Upper lobe of left lung (tissue), 6 donors: ENCODE data around the gene KCNK3. TPM values are rescaled to one million over a fixed set of nuclear protein-coding genes. Genes with fewer than 3 reads are reported as not detected.
A peak's percentile ranks its signal among the peaks of the same experiment; 100 is the strongest.
"Not testable (repeated sequence)": the region's sequence is repeated elsewhere in the genome, so short reads cannot be mapped to it uniquely, and the experiment has no call there.

ENCODE experiments used
- ATAC-seq, 2 donors: fragments of 200-7000 bp; cut with Tn5 transposase; one replicate each; pipeline ENCODE4 v1.9.1; 2022; ENCODE audit warnings: mild to moderate bottlenecking in 2 of 2, moderate library complexity in 2 of 2; ENCODE audit not compliant: low FRiP score in 2 of 2
- DNase-seq, 2 donors: peaks; one replicate each; pipeline ENCODE4 v3.0.0-alpha.2; 2019 to 2020
- H3K27ac ChIP-seq, 4 donors: fragments of 200-600 bp; sonication (generic); one replicate each; pipeline ENCODE4 v1.5.1; 2016 to 2019
- H3K27me3 ChIP-seq, 4 donors: fragments of 200-600 bp; sonication (generic); one replicate each; pipeline ENCODE4 v1.5.1; 2017 to 2019
- H3K36me3 ChIP-seq, 4 donors: fragments of 200-600 bp; sonication (generic); one replicate each; pipeline ENCODE4 v1.5.1; 2016 to 2019
- H3K4me1 ChIP-seq, 4 donors: fragments of 200-600 bp; sonication (generic); one replicate each; pipeline ENCODE4 v1.5.1; 2018 to 2019
- H3K4me3 ChIP-seq, 4 donors: fragments of 200-600 bp; sonication (generic); one replicate each; pipeline ENCODE4 v1.5.1; 2017 to 2019; ENCODE audit warnings: mild to moderate bottlenecking in 2 of 4, moderate library complexity in 1 of 4
- H3K9me3 ChIP-seq, 4 donors: fragments of 200-600 bp; sonication (generic); one replicate each; pipeline ENCODE4 v1.5.1; 2018 to 2019
- EP300 ChIP-seq, 4 donors: sonication (generic); formaldehyde crosslinking; IDR thresholded peaks; one replicate each; pipeline ENCODE4 v1.5.1; 2017; ENCODE audit warnings: antibody characterized with exemption in 4 of 4, control low read depth in 2 of 4
- POLR2A ChIP-seq, 4 donors: fragments of 450-650 bp; IDR thresholded peaks; one replicate each; pipeline ENCODE4 v1.5.1; 2016 to 2017; ENCODE audit warnings: antibody characterized with exemption in 4 of 4, mild to moderate bottlenecking in 2 of 4
- POLR2AphosphoS5 ChIP-seq, 2 donors: sonication (generic); formaldehyde crosslinking; IDR thresholded peaks; one replicate each; pipeline ENCODE4 v1.5.1; 2017; ENCODE audit warnings: antibody characterized with exemption in 2 of 2
- WGBS, 2 donors: methylation state at CpG; one replicate each; pipeline ENCODE4 v1.1.5; 2017 to 2018; 5-methylcytosine and 5-hydroxymethylcytosine counted together
- total RNA-seq, 6 donors: library from RNA; depleted of rRNA in 4 of 6; stranded (reverse); fragments of >200 nt in 4 of 6; gene quantifications; one replicate each; pipeline versions ENCODE4 v1.1.0 to v1.2.1, GENCODE V29; 2016 to 2021
- TF ChIP-seq, protein P1 (sequence below), 6 experiments: fragments of 450-650 bp in 4 of 6; fragments of 200-600 bp in 2 of 6; sonication (generic) in 2 of 6; IDR thresholded peaks; one replicate each; pipeline ENCODE4 v1.5.1; 2016 to 2019; ENCODE audit warnings: antibody characterized with exemption in 6 of 6
- donor health status: DM: no; HTN: no; CAD: no; lungs with moderate emphysema.
- donor health status: DM: no; HTN: yes; CAD: no; lungs with severe emphysema.

KCNK3 gene
- total RNA-seq, 6 donors from 2014 or later: 3.0 to 36.1 (median 17.5) TPM

DNA sequence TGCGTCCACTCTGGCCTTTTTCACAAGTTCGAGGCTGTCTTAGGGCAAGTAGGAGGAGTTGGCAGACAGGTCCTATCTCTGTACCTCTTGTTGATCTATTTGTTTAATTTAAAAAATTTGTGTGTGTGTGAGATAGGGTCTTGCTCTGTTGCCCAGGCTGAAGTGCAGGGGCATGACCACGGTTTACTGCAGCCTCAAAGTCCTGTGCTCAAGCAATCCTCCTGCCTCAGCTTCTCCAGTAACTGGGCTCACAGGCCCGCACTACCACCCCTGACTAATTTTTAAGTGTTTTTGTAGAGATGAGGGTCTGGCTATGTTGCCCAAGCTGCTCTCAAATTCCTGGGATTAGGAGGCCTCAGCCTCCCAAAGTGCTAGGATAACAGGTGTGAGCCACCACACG, 67.3 kb downstream of the KCNK3 start:
- no peaks in the 10 kb centered on the region for H3K36me3 ChIP-seq
- H3K27me3 ChIP-seq: no peaks in the 10 kb centered on the region
- peaks cover 19 to 28% (median 23%) of the 10 kb centered on the region in 4 donors for H3K4me1 ChIP-seq
- WGBS, 2 donors: 90 to 91% methylated on average over 5 of the region's 5 CpGs
- DNase-seq (no peak), ATAC-seq (no peak)
- TF ChIP-seq, protein P1, sequence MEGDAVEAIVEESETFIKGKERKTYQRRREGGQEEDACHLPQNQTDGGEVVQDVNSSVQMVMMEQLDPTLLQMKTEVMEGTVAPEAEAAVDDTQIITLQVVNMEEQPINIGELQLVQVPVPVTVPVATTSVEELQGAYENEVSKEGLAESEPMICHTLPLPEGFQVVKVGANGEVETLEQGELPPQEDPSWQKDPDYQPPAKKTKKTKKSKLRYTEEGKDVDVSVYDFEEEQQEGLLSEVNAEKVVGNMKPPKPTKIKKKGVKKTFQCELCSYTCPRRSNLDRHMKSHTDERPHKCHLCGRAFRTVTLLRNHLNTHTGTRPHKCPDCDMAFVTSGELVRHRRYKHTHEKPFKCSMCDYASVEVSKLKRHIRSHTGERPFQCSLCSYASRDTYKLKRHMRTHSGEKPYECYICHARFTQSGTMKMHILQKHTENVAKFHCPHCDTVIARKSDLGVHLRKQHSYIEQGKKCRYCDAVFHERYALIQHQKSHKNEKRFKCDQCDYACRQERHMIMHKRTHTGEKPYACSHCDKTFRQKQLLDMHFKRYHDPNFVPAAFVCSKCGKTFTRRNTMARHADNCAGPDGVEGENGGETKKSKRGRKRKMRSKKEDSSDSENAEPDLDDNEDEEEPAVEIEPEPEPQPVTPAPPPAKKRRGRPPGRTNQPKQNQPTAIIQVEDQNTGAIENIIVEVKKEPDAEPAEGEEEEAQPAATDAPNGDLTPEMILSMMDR (IDR thresholded peaks at IDR 0.05): no peak
- no peak for TF ChIP-seq POLR2A (IDR thresholded peaks at IDR 0.05)
- no peak for TF ChIP-seq EP300 (IDR thresholded peaks at IDR 0.05)
- no peak for TF ChIP-seq POLR2AphosphoS5 (IDR thresholded peaks at IDR 0.05)
- H3K4me3 ChIP-seq: no peak overlapping the region
- no peaks in the 10 kb centered on the region for H3K9me3 ChIP-seq
- no peak overlapping the region for H3K27ac ChIP-seq

DNA sequence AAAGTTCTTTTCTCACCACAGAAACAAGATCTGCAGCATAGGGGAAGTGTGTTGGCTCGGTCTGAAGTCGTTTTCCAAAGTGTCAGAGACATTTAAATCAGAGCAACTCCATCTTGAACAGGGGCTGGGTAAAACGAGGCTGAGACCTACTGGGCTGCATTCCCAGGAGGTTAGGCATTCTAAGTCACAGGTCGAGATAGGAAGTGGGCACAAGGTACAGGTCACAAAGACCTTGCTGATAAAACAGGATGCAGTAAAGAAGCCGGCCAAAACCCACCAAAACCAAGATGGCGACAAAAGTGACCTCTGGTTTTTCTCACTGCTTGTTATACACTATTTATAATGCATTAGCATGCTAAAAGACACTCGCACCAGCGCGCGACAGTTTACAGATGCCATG, 68.5 kb downstream of the KCNK3 start:
- not testable (repeated sequence) for H3K9me3 ChIP-seq, H3K36me3 ChIP-seq, H3K27me3 ChIP-seq, H3K27ac ChIP-seq, DNase-seq, ATAC-seq, H3K4me3 ChIP-seq
- WGBS, 2 donors: 83 to 86% methylated on average over 10 of the region's 10 CpGs
- peaks cover 27 to 40% (median 33%) of the 10 kb centered on the region in 4 donors for H3K4me1 ChIP-seq

DNA sequence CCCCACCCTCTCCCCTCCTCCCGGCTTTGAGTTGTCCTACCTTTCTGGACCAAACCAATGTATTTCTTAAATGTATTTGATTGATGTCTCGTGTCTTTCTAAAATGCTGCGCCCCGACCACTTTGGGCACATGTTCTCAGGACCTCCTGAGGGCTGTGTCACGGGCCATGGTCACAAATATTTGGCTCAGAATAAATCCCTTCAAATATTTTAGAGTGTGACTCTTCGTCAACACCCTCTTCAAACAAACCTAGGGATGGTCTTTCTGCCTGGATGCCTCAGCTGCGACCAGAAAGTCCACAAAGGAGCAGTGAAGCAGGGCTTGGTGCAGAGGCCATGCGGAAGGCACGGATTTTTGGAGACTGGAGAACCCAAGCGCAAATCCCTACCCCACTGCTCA, 70.5 kb downstream of the KCNK3 start:
- TF ChIP-seq POLR2AphosphoS5 (IDR thresholded peaks at IDR 0.05) (no peak), EP300 (IDR thresholded peaks at IDR 0.05) (no peak), POLR2A (IDR thresholded peaks at IDR 0.05) (no peak)
- TF ChIP-seq, protein P1 (IDR thresholded peaks at IDR 0.05): no peak

DNA sequence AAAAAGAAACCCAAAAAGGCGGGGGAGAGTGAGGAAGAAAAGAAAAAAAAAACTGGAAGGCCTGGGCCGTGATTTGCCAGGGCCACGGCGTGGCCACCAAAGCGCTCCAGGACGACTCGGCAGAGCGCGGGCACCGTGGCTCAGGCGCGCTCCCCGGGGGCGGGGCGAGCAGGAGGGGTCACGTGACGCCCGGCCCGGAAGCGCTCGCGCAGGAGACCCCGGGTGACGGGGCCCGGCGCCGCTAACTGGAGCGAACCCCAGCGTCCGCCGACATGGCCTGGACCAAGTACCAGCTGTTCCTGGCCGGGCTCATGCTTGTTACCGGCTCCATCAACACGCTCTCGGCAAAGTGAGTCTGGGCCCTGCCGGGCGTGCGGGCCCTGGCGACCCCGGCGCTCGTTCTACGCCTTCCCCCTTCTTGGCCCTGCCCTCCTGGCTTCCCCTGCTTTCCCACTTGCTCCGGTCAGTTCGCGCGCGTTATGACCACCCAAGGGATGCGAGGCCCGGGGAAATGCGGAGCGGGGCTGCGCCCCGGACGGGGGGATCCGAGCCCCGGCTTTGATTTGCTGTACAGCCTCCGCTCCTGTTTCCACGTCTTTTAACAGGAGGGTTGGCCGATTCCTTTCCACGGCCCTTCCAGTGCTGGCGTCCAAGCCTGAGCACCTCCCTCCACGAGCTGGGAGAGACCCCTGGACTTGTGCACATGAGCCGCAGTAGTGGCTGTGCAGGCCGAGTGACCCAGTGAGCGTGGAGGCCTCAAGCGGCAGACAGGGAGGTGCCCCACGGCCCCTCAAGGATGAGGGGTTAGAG, 71.8 kb downstream of the KCNK3 start, which contains the start of gene SLC35F6:
TSS of gene SLC35F6 (plus strand) at position 207 of the 810 bp plus-strand sequence. CDS start at position 273, 66 bp downstream.
- 0 to 2% methylated on average over 35 to 64 of the region's 68 CpGs for WGBS, 2 donors
- Histone ChIP-seq H3K9me3 (no peaks in the 10 kb centered on the region), H3K27ac (peak within 1 kb of the TSS; percentile 89 to 97 (median 95)), H3K27me3 (no peaks in the 10 kb centered on the region), H3K4me3 (peak within 1 kb of the TSS; percentile 76 to 97 (median 92)), H3K36me3 (peaks cover 0 to 4% (median 0%) of the 10 kb centered on the region in 4 donors), H3K4me1 (peaks cover 44 to 56% (median 45%) of the 10 kb centered on the region in 4 donors)
- TF ChIP-seq, protein P1 (IDR thresholded peaks at IDR 0.05): no peak
- TF ChIP-seq POLR2AphosphoS5 (IDR thresholded peaks at IDR 0.05): peak; percentile 87 to 93
- peak in 3 of 4 donors; percentile 84 to 98 (median 91) for TF ChIP-seq POLR2A (IDR thresholded peaks at IDR 0.05)
- TF ChIP-seq EP300 (IDR thresholded peaks at IDR 0.05): no peak
- peak; percentile 89 to 97 for DNase-seq
- peak; percentile 93 to 97 for ATAC-seq

More for the DNA sequence above, 70.5 kb downstream of the KCNK3 start:
- no peak overlapping the region for H3K27ac ChIP-seq
- no peak for ATAC-seq
- H3K4me3 ChIP-seq: no peak overlapping the region
- H3K36me3 ChIP-seq: no peaks in the 10 kb centered on the region
- H3K9me3 ChIP-seq: no peaks in the 10 kb centered on the region
- peaks cover 43 to 53% (median 45%) of the 10 kb centered on the region in 4 donors for H3K4me1 ChIP-seq
- WGBS, 2 donors: 92 to 96% methylated on average over 10 of the region's 10 CpGs
- no peaks in the 10 kb centered on the region for H3K27me3 ChIP-seq
- no peak for DNase-seq

GRCh38 chr2:26764906-26765305, 72.4 kb downstream of the KCNK3 start:
- Histone ChIP-seq H3K4me3 (peak overlapping the region; percentile 76 to 97 (median 92)), H3K27me3 (no peaks in the 10 kb centered on the region), H3K36me3 (peaks cover 0 to 8% (median 0%) of the 10 kb centered on the region in 4 donors), H3K9me3 (no peaks in the 10 kb centered on the region), H3K4me1 (peaks cover 44 to 62% (median 51%) of the 10 kb centered on the region in 4 donors), H3K27ac (peak overlapping the region; percentile 89 to 97 (median 95))
- 32 to 35% methylated on average over 3 of the region's 3 CpGs for WGBS, 2 donors
- ATAC-seq (no peak), DNase-seq (no peak)
- TF ChIP-seq POLR2AphosphoS5 (IDR thresholded peaks at IDR 0.05): no peak
- TF ChIP-seq EP300 (IDR thresholded peaks at IDR 0.05): no peak
